GM21825 (cell line): ENCODE results near the gene WNT3A.

Source experiments
- ATAC-seq: cut with Tn5 transposase; IDR thresholded peaks from one replicate; pipeline ENCODE4 v1.9.1; 2021; ENCODE audit warnings: mild to moderate bottlenecking, moderate library complexity; ENCODE audit not compliant: unreplicated experiment

WNT3A gene

DNA sequence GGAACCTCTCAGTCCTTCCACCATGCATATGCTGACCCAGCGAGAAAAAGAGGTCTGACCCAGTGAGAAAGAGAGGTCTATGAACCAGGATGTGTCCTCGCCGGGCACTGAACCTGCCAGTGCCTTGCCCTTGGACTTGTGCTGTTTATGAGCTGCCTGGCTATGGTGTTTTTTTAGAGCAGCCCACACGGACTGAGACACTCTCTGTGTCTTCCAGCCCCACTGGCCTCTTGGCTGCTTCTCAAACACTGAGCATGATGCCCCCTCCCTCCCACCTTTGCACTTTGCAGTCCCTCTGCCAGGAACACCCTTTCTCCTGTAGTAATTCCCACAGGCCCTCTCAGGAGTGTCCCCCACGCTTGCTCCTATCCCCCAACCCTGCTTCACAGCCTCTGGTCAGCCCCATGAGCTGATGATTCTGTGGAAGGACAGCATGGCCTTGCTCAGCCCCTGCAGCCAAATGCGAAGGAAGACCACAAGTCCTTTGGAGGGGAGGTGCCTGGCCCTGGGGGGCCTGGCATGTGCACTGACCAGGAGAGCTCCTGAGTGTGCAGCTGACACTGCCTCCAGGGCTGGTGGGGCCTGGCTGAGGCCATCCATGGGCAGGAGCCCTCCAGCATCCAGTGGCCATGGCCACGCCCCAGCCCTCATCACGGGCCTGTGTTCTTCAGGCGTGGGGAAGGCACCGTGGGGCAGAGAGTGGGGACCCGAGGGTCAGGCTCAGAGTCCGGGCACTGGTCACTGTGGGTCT, 23.8 kb downstream of the WNT3A start:
- ATAC-seq = no peak

DNA sequence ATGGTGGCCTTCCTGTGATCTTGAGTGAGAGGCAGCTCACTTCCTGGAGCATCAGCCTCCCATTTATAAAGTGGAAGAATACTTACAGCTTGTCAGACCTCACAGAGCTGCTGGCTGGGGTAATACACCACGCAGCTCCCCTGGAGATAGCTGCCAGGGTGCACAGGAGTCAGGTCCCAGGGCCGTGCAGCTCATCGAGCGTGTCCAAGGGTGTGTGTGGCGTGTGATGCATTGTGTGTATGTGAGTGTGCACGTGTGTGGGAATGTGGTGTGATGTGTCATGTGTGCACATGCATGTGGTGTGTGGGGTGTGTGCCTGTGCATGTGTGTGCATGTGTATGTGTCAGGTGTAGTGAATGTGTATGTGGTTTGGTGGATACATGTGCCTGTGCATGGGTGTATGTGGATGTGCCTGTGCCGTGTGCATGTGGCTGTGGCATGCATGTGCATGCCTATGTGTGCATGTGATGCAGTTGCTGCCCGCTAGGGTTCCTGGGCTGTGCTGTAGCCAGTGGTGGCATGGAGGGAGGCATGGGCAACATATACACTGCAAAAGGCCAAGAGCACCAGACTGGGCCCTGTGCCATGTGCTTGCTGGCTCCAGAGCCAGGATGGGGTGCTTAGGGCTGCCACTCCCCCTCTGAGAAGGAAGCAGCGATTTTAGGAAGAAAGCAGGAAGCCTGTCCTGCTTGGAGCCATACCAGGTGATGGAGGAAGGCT, 24.6 kb downstream of the WNT3A start:
- no peak for ATAC-seq

DNA sequence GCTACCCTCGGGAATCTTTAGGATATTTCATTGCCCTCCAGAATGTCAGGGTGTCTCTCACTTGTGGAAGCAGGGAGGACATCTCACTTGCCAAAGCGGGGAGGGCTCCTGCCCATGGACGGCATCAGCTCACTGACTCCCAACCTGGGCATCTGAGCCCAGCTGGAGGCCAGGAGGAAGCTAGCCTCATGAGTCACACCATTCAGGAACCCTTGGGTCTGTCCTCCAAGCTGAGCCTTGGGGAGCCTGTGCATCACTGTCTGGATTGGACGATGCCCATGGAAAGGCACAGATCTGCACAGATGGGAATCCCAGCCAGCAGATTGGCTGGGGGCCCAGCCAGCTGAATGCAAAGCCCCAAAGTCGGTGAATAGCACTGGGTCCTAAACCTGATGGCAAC, 25.2 kb downstream of the WNT3A start:
- ATAC-seq = no peak

DNA sequence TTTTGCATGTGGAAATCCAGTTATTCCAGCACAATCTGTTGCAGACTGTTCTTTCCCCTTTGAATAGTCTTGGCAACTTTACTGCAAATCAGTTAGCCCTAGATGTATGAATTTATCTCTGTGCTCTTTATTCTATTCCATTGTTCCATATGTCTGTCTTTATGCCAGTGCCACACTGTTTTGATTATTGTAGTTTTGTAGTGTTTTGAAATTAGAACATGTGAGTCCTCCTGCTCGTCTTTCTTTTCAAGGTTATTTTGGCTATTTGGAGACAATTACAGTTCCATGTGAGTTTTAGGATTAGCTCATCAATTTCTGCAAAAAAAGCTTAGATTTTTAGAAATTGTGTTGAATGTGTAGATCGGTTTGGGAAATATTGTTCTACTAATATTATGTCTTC, 26.6 kb downstream of the WNT3A start:
- no peak for ATAC-seq

DNA sequence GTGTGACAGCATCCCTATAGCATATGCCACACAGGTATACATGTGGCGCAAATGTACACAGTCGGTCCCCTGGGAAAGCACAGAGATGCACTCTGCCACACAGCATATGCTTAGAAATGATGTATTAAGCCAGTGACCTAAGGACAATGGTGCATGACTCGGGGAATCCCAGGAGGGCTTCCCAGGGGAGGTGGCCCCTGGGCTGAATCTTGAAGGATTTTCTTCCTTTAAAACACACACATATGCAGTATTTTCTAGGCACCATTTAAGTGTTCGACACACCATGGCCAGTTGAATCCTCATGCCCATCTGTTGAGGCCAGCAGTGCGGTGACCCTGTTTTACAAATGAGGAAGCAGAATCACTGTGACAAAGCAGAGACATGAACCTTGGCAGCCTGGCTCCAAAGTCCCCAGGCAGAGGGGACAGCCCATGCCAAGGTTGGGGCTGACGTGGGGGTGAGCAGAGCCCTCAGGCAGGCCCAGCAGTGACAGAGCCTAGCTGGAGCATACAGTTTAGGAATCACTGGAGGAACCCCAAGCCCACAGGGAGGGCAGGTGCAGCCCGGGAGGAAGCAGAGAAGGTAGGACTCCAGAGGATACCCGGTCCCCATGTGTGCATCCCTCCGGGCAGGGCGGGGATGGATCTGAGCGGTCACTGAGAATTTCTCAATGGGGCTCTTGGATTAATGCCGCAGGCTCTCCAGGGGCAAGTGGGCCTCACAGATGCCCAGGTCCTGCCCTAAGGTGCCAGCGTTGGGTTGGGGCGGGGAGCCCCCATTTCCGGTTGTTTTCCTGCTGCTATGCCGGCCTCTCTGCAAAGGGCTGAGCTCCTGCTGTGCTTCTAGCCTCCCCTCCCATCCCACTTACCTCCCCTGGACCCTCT, 28.4 kb downstream of the WNT3A start:
- no peak for ATAC-seq

DNA sequence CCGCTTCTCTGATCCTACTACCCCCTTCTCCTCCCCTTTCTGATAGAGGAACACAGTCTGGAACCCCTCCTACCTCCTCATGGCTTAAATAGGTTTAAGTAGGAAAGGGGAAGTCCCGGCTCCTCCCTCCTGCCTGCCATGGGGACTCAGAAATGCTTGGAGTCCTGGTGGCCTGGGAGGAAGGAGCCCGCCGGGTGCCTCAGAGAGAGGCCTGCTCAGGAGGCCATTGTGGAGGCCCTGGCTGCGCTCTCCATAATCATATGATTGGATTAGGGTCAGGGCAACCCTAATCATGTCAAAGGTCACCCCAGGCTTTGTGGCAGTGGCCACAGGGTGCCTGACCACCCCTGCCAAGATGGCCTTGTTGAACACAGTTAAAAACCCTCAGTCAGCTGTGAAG, 29.0 kb downstream of the WNT3A start:
- no peak for ATAC-seq

DNA sequence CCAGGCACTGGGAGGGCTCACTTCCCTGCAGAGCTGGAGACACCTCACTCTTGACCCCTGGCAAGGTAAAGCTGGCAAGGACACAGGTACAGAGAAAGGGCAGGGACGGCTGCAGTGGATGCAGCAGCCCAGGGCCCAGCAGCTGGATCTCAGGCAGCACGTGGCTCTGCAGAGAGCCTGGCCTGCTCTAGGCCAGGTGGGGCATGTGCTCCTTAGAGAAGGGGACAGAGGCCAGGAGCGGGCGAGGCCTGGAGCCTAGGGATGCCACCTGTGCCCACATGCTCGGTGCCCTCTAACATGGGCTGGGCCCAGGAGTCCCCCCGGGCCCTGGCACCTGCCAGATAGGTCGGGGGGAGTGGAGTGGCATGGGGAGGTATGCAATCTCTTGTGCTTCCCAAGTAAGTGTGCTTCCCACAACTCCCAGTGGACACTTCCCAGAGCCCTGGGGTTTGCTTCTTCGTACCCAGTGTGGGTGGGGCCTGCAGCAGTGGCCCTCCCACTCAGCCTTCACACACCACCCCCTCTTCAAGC, 30.0 kb downstream of the WNT3A start:
- no peak for ATAC-seq

DNA sequence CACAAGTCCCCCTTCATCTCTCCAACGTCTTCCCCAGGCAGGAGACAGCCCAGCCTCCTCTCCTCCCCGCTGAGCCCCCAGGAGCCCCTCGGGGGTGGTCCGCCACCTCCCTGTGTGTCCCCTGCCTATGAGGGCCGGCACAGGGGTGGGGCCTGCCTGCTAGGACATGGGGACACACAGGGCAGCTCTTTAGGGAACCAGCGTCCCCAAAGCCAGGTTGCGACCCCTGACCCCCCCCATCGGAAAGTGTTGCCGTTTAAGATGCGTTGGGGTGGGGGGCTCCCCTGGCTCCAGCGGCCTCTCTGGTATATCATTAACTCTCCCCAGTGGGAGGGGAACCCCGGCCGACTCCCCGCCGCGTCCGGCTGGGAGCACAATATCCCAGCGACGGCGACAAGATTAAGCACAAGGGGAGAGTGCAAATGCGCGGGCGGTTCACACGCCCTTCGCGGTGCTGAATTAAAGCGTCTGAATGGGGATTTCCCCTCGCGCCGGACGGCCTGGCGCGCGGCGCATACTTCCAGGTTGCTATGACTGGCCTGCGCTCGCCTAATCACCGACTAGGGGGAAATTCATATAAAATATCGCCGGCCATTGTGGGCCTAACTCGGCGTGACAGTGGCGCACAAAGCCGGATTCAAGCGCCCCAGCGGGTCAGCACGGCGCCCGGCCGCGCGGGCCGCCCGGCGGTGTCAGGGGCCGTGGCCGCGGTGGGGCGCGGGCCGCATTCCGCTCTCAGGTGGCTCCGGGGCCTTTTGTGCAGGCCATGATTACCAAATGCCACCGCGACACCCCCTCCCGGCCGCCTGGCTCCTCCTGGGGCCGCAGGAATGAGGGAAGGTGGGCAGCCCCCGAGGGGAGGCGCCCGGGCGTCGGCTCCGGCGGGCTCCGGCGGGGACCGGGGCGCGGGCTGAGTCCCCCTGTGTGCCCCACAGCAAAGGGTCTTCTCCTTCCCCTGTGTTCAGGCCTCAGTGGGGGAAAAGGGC, 30.9 kb downstream of the WNT3A start:
- peak; percentile 85 for ATAC-seq

DNA sequence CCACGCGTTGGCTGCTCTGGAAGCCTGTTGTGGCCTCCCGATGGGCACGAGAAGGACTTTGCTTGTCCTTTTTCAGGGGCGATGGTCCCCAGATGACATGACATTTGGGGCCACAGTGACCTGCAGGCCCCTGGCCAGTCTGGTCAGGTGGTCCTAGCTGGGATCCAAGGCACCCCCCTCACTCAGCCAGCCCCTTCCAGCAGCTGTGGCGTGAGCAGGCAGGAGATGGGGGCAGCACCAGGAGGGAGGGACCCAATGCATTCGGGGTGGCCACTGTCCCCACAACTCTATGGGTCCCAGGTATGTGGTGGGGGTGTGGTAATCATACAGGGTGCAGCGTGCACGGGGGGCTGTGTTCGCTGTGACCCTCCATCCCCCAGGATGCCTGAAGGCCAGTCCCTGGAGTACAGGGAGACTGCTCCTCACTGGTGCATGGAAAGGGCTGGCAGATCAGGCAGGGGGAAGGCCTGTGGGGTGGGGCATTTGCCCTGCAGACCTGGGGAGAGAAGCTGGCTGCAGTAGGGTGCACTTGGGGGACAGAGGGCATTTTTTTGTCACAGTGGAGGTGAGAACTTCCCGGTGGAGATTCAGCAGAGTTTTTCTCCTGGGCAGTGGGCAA, 31.7 kb downstream of the WNT3A start:
- no peak for ATAC-seq

DNA sequence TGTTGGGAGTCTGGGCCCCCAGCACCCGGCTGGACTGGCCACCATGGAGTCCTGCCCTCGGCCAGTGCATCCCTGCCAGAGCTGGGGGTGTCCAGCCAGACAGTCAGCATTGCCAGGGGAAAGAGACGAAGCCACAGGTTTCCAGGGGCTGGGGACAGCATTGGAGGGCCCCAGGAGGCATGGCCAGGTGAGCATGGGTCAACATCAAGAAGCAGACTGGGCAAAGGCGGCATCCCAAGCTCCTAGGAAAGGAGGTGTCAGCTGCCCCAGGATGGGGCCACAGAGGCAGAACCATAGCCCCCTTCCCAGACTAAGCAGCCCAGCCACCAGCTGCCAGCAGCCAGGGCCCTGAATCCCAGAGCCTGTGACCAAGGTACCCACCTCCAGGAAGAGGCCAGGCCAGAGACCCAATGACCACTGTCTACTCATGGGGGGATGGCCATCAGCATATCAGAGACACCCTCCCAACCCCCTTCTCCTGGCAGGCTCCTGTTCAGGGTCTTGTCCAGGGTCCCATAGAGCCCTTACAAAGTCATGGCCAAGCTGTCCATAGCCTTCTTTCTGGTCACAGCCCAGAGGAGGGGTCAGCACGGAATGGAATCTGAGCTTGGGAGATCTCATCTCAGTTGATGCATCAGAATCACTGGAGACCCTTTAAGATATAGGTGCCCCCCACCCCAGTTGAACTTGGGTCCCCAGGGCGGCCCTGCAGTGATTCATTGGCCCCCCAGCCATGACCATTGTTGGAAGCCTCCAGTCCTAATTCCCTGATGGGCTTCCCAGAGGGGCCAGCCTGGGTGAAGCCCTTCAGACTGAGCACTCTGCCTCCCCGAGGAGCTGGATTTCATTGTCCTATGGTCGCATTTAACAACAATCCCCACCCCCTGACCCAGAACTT, 32.5 kb downstream of the WNT3A start:
- no peak for ATAC-seq

DNA sequence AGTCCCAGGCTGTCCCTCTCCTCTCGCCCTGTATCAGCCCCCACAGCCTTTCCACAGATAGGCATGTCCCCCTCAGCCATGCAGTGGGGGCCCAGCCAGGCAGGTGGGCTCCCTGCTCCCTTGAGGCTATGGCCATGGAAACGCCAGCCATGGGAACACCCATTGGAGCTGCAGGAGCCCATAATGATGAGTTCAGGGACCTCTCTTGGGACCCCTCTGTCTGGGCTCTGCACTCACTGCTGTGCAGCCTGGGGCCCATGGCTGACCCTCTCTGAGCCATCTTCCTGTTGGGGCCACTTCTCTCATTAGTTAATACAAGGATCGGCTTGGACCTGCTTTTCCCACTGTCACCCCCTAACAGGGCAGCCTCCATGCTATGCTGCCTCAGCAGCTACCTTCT, 33.2 kb downstream of the WNT3A start:
- no peak for ATAC-seq

DNA sequence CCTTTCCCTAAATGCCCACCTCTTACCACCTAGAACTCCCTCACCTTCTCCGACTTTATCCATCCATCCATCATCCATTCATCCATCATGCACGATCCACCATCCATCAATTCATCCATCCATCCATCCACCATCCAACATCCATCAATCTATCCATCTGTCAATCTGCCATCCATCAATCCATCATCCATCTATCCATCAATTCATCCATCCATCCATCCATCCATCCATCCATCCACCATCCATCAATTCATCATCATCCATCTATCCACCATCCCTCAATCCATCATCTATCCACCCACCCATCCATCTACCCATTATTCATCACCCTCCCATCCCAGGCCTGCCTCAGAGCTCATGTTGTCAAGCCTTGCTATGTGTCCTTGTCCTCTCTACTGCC, 34.5 kb downstream of the WNT3A start:
- no peak for ATAC-seq

DNA sequence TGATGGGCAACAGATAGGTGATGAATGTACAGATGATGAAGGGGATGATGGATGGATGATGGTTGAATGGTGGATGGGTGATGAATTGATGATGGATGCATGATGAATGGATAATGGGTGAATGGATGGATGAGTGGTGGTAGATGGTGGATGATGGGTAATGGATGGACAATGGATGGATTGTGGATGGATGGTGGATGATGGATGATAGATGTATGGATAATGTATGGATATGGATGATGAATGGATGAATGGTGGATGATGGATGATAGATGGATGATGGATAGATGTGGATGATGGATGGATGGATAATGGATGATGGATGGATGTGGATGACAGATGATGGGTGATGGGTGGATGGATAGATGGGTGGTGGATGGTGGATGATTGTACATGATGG, 35.7 kb downstream of the WNT3A start:
- no peak for ATAC-seq

DNA sequence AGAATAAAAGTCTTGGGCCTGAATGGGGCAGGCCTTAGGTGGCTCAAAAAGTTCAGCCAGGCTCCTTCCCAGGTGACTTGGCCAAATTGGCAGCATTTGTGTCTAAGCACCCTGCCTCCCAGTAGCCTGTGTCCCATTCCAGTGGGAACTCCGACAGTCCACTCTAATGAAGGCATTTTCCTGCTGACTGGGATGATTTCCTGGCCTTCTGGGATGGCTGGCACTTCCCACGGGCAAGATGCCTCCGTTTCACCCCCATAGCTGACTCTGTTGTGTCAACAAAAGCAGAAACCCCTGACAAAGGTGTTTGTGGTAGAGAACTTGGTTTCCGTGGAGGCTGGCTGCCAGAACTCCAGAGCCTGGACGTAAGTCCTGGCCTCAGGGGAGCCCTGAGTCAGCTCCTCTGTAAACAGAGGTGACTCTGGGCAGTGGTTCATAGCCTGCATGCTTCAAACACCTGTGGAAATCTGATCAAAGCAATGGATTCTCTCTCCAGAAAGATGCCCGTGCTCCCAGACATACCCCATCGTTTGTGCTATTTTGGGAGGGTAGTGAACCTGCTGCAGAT, 36.6 kb downstream of the WNT3A start:
- ATAC-seq = no peak

DNA sequence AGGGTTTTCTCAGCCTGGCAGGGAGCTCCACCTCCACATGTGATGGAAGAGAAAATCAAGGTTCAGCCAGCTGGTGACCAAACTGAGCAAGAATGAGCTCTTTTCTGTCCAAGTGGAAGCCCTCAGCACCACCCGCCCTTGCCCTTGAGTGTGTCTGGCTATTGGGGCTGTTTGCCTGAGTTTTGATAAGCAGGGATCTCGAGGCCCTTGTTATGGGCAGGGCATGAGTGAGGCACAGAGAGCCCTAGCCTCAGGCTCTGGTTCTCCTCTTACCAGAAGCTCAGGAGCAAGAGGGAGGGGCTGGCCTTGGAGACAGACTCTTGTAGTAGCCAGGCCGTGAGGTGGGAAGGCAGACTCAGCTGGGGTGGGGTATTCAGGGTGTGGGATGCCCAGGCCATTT, 38.2 kb downstream of the WNT3A start:
- no peak for ATAC-seq

DNA sequence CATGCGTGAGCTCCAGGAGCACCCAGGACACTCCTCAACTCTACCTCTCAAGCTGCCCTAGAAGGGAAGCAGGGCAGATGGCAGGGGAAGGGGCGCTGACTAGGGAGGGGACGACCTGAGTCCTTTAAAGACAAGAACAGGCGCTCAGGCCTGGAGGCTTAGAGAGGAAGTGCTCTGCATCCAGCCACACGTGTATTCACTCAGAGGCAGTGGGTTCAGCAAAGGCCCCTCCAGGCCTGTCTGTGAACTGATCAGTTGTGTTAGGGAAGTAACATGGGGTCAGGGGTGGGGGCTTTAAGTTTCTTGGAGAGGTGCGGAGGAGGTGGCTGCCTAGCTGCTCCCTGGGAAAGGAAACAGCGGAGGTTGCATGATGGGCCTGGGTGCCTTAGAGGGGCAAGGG, 38.6 kb downstream of the WNT3A start:
- no peak for ATAC-seq

DNA sequence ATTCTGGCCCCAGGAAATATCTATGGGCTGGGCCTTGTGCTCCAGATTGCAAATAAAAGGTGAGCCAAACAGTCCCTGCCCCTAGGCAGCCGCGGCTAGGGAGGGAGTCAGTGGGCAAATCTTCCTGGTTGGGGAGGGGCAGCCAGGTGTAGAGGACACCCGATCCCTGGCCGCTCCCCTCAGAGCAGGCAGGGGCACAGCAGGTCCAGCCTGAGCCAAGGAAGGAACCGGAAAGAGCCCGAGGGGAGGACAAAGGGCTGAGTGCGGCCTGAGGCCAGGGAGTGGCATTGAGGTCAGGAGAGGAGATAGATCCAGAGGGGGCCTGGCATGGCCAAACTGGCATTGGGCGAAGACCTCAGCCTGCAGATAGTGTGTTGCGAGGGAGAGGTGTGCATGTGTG, 39.1 kb downstream of the WNT3A start:
- ATAC-seq = no peak

DNA sequence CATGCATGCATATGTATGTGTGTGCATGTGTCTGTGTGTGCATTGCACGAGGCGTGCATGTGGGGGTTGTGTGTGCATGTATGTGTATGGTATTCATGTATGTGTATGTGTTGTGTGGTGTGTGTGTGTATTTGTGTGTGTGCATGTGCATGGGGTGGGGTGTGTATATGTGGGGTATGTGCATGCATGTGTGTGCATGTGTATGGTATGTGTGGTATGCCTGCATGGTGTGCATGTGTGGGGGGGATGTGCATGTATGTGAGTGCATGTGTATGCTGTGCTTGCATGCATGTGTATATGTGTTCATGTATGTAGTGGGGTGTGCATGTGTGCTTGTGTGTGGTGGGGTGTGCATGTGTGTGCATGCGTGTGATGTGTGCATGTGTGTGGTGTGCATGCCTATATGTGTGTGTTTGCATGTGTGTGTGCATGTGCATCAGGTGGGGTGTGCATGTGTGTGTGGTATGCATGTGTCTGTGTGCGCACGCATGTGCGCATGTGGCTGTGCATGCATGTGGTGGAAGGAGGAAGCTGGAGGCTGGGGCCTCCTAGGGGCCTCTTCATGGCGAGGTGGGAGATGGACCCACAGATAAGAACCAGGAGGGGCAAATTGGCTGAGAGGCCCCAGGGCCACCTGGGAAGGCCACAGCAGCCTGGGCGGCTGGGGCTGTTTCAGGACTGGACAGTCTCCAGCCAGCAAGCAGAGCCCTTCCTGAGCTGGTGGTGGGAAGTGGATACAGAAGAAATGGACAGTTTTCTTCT, 39.8 kb downstream of the WNT3A start:
- ATAC-seq = no peak
